Astrocyte (in vitro differentiated cells and primary cell): ENCODE results near the gene C5orf15. TPM values are rescaled to one million over a fixed set of nuclear protein-coding genes. Genes with fewer than 3 reads are reported as not detected.

Source experiments
- DNase-seq: peaks from one replicate; pipeline ENCODE4 v3.0.0-alpha.2; 2010; ENCODE audit warnings: low read depth
- FAIRE-seq: peaks from 2 replicates; lab custom pipeline; 2011; peaks lifted over from hg19 to GRCh38; lab: Jason Lieb, UNC
- H2AFZ ChIP-seq: 2 replicates; pipeline ENCODE4 v1.6.0; 2012; ENCODE audit warnings: low read depth, low read length, inconsistent platforms
- H3K27ac ChIP-seq: 2 replicates; pipeline ENCODE4 v1.5.1; 2011; ENCODE audit warnings: low read depth, low read length, inconsistent platforms
- H3K27me3 ChIP-seq: 2 replicates; pipeline ENCODE4 v1.6.0; 2011; ENCODE audit warnings: low read length, inconsistent platforms; ENCODE audit not compliant: insufficient read depth
- H3K36me3 ChIP-seq: 2 replicates; pipeline ENCODE4 v1.5.1; 2011; ENCODE audit warnings: low read length, inconsistent platforms; ENCODE audit not compliant: insufficient read depth
- H3K4me1 ChIP-seq: 2 replicates; pipeline ENCODE4 v1.5.1; 2011; ENCODE audit warnings: low read length, inconsistent platforms; ENCODE audit not compliant: insufficient read depth
- H3K4me2 ChIP-seq: 2 replicates; pipeline ENCODE4 v1.6.0; 2012; ENCODE audit warnings: low read length, inconsistent platforms
- H3K4me3 ChIP-seq: 2 replicates; pipeline ENCODE4 v1.5.1; 2011; ENCODE audit warnings: low read depth, mild to moderate bottlenecking, low read length, inconsistent platforms; ENCODE audit not compliant: insufficient read depth
- H3K79me2 ChIP-seq: 2 replicates; pipeline ENCODE4 v1.6.0; 2012; ENCODE audit warnings: mild to moderate bottlenecking, low read length, inconsistent platforms; ENCODE audit not compliant: insufficient read depth
- H3K9ac ChIP-seq: 2 replicates; pipeline ENCODE4 v1.6.0; 2012; ENCODE audit warnings: mild to moderate bottlenecking, low read length, inconsistent platforms
- H3K9me3 ChIP-seq: 2 replicates; pipeline ENCODE4 v1.5.1; 2012; ENCODE audit warnings: low read depth, mild to moderate bottlenecking, low read length, inconsistent platforms; ENCODE audit not compliant: insufficient read depth
- H4K20me1 ChIP-seq: 2 replicates; pipeline ENCODE4 v1.6.0; 2012; ENCODE audit warnings: low read length, inconsistent platforms; ENCODE audit not compliant: insufficient read depth
- H3K27ac Mint-ChIP-seq: one replicate; pipeline ENCODE4 v1.8.0; 2021; ENCODE audit warnings: mild to moderate bottlenecking, mixed read lengths; ENCODE audit not compliant: unreplicated experiment
- H3K27me3 Mint-ChIP-seq: one replicate; pipeline ENCODE4 v1.8.0; 2021; ENCODE audit warnings: low read depth, mixed read lengths; ENCODE audit not compliant: unreplicated experiment
- H3K36me3 Mint-ChIP-seq: one replicate; pipeline ENCODE4 v1.8.0; 2021; ENCODE audit warnings: low read depth, mixed read lengths; ENCODE audit not compliant: unreplicated experiment
- H3K4me1 Mint-ChIP-seq: one replicate; pipeline ENCODE4 v1.8.0; 2021; ENCODE audit warnings: low read depth, mixed read lengths; ENCODE audit not compliant: unreplicated experiment
- H3K4me3 Mint-ChIP-seq: one replicate; pipeline ENCODE4 v1.8.0; 2021; ENCODE audit warnings: mild to moderate bottlenecking, moderate library complexity, mixed read lengths; ENCODE audit not compliant: unreplicated experiment
- H3K9me3 Mint-ChIP-seq: one replicate; pipeline ENCODE4 v1.8.0; 2021; ENCODE audit warnings: mild to moderate bottlenecking, mixed read lengths; ENCODE audit not compliant: unreplicated experiment
- CTCF ChIP-seq: IDR thresholded peaks from 2 replicates; pipeline ENCODE4 v1.5.1; 2011; ENCODE audit warnings: low read depth, mild to moderate bottlenecking, inconsistent platforms, low read length, moderate library complexity; ENCODE audit not compliant: insufficient read depth
- EZH2 ChIP-seq: IDR thresholded peaks from 2 replicates; pipeline ENCODE4 v1.6.1; 2012; ENCODE audit warnings: mild to moderate bottlenecking, low read length, inconsistent platforms; ENCODE audit not compliant: insufficient read depth
- total RNA-seq: library from RNA; stranded (reverse); gene quantifications from 2 replicates; pipeline ENCODE4 v1.2.1, GENCODE V29; 2021

Gene C5orf15
- total RNA-seq, 1 donor from 2014 or later = 88.8 TPM

GRCh38 chr5:133974142-133974541 lies 5.7 kb upstream of the C5orf15 start:
- Histone ChIP-seq H3K9me3 (no peaks in the 10 kb centered on the region), H3K79me2 (peaks cover 21% of the 10 kb centered on the region), H3K4me2 (no peak overlapping the region), H4K20me1 (no peaks in the 10 kb centered on the region), H3K9ac (no peak overlapping the region), H3K36me3 (peaks cover 34% of the 10 kb centered on the region), H3K27ac (no peak overlapping the region), H3K4me3 (no peak overlapping the region), H2AFZ (no peak overlapping the region), H3K27me3 (no peaks in the 10 kb centered on the region), H3K4me1 (peaks cover 18% of the 10 kb centered on the region)
- Mint-ChIP-seq H3K4me1 (peaks cover 34% of the 10 kb centered on the region), H3K9me3 (no peaks in the 10 kb centered on the region), H3K27me3 (no peaks in the 10 kb centered on the region), H3K36me3 (peaks cover 22% of the 10 kb centered on the region), H3K4me3 (no peak overlapping the region), H3K27ac (no peak overlapping the region)
- no peak for DNase-seq
- TF ChIP-seq EZH2 (no peak), CTCF (no peak)
- no peak for FAIRE-seq

GRCh38 chr5:133970325-133970909 lies 2.0 kb upstream of the C5orf15 start:
- H3K4me2 ChIP-seq = no peak overlapping the region
- H3K27ac Mint-ChIP-seq = no peak overlapping the region
- H3K4me3 ChIP-seq = no peak overlapping the region
- H3K9me3 ChIP-seq = no peaks in the 10 kb centered on the region
- H3K9me3 Mint-ChIP-seq = no peaks in the 10 kb centered on the region
- TF ChIP-seq EZH2 (no peak), CTCF (no peak)
- H3K27me3 Mint-ChIP-seq = no peaks in the 10 kb centered on the region
- DNase-seq = no peak
- H4K20me1 ChIP-seq = no peaks in the 10 kb centered on the region
- H3K36me3 ChIP-seq = peaks cover 27% of the 10 kb centered on the region
- no peak overlapping the region for H2AFZ ChIP-seq
- peaks cover 30% of the 10 kb centered on the region for H3K79me2 ChIP-seq
- no peak for FAIRE-seq
- peaks cover 18% of the 10 kb centered on the region for H3K4me1 Mint-ChIP-seq
- H3K9ac ChIP-seq = no peak overlapping the region
- no peaks in the 10 kb centered on the region for H3K27me3 ChIP-seq
- no peak overlapping the region for H3K4me3 Mint-ChIP-seq
- peaks cover 12% of the 10 kb centered on the region for H3K36me3 Mint-ChIP-seq
- peaks cover 9% of the 10 kb centered on the region for H3K4me1 ChIP-seq
- H3K27ac ChIP-seq = no peak overlapping the region

- H3K4me1 Mint-ChIP-seq = peaks cover 22% of the 10 kb centered on the region
- peak overlapping the region; percentile 99 for H3K4me3 Mint-ChIP-seq
- no peaks in the 10 kb centered on the region for H3K9me3 Mint-ChIP-seq
- H3K9me3 ChIP-seq = no peaks in the 10 kb centered on the region
- no peak overlapping the region for H3K27ac ChIP-seq
- H4K20me1 ChIP-seq = no peaks in the 10 kb centered on the region
- H3K4me3 ChIP-seq = no peak overlapping the region
- peaks cover 37% of the 10 kb centered on the region for H3K79me2 ChIP-seq
- peaks cover 12% of the 10 kb centered on the region for H3K36me3 Mint-ChIP-seq
- no peaks in the 10 kb centered on the region for H3K27me3 Mint-ChIP-seq
- peaks cover 27% of the 10 kb centered on the region for H3K36me3 ChIP-seq
- H3K4me1 ChIP-seq = peaks cover 9% of the 10 kb centered on the region
- no peak overlapping the region for H2AFZ ChIP-seq
- H3K27me3 ChIP-seq = no peaks in the 10 kb centered on the region
- no peak overlapping the region for H3K9ac ChIP-seq
- H3K4me2 ChIP-seq = peak overlapping the region; percentile 99
- DNase-seq = no peak
- H3K27ac Mint-ChIP-seq = peak overlapping the region; percentile 99
- no peak for TF ChIP-seq CTCF
- no peak for TF ChIP-seq EZH2
- no peak for FAIRE-seq
Observed at GRCh38 chr5:133969654-133970324, 1.4 kb upstream of the C5orf15 start.
